Natural killer cell (primary cell): ENCODE results near the gene IER5L. TPM values are rescaled to one million over a fixed set of nuclear protein-coding genes. Genes with fewer than 3 reads are reported as not detected.

Source experiments
- ATAC-seq, 3 donors: fragments of 150-1000 bp in 2 of 3; fragments of 200-7000 bp in 1 of 3; cut with Tn5 transposase; 1 replicate in 1 of 3; 2 replicates in 2 of 3; pipeline ENCODE4 v1.10.0; 2021; ENCODE audit warnings: mild to moderate bottlenecking in 2 of 3, moderate library complexity in 2 of 3
- DNase-seq, 2 donors: peaks; one replicate each; pipeline versions ENCODE4 v3.0.0 to v3.0.0-alpha.2; 2013 to 2021; ENCODE audit warnings: mixed read lengths in 1 of 2
- H3K27ac ChIP-seq: one replicate; pipeline ENCODE4 v1.5.1; 2013; ENCODE audit warnings: mild to moderate bottlenecking, low read length
- H3K27me3 ChIP-seq: one replicate; pipeline ENCODE4 v1.6.1; 2013; ENCODE audit warnings: low read length; ENCODE audit not compliant: control insufficient read depth, insufficient read depth
- H3K36me3 ChIP-seq: one replicate; pipeline ENCODE4 v1.6.1; 2013; ENCODE audit warnings: low read length; ENCODE audit not compliant: control insufficient read depth, insufficient read depth
- H3K4me1 ChIP-seq: one replicate; pipeline ENCODE4 v1.6.1; 2013; ENCODE audit warnings: low read length; ENCODE audit not compliant: control insufficient read depth, insufficient read depth
- H3K4me3 ChIP-seq: one replicate; pipeline ENCODE4 v1.5.1; 2013; ENCODE audit warnings: low read length
- H3K9me3 ChIP-seq: one replicate; pipeline ENCODE4 v1.6.1; 2013; ENCODE audit warnings: low read length; ENCODE audit not compliant: control insufficient read depth, insufficient read depth
- H3K27ac Mint-ChIP-seq, 2 donors: one replicate each; pipeline ENCODE4 v1.8.0; 2022; ENCODE audit warnings: mild to moderate bottlenecking in 2 of 2, mixed read lengths in 2 of 2, moderate library complexity in 1 of 2
- H3K27me3 Mint-ChIP-seq, 2 donors: one replicate each; pipeline ENCODE4 v1.8.0; 2022; ENCODE audit warnings: low read depth in 2 of 2, mixed read lengths in 2 of 2
- H3K36me3 Mint-ChIP-seq: one replicate; pipeline ENCODE4 v1.8.0; 2022; ENCODE audit warnings: mixed read lengths
- H3K4me1 Mint-ChIP-seq, 2 donors: one replicate each; pipeline ENCODE4 v1.8.0; 2022; ENCODE audit warnings: mixed read lengths in 2 of 2
- H3K4me3 Mint-ChIP-seq: one replicate; pipeline ENCODE4 v1.8.0; 2022; ENCODE audit warnings: mild to moderate bottlenecking, moderate library complexity, mixed read lengths
- H3K9me3 Mint-ChIP-seq, 2 donors: one replicate each; pipeline ENCODE4 v1.8.0; 2022; ENCODE audit warnings: mixed read lengths in 2 of 2
- WGBS: methylation state at CpG from one replicate; pipeline ENCODE4 v1.1.7; 2013; ENCODE audit warnings: missing lambda C conversion rate; ENCODE audit not compliant: insufficient coverage; 5-methylcytosine and 5-hydroxymethylcytosine counted together
- intact Hi-C: fragments of 100-400 bp; cut with micrococcal nuclease; formaldehyde crosslinking; loops from one replicate; pipeline ENCODE4 v1.14.2; 2022
- total RNA-seq, 4 donors: library from RNA; stranded (reverse); fragments of 120-200 nt in 1 of 4; gene quantifications; one replicate each; pipeline versions ENCODE4 v1.2.3 to v1.2.4, GENCODE V29; 2013 to 2022
- TF ChIP-seq, protein P1 (sequence below): fragments of 200-600 bp; IDR thresholded peaks from one replicate; pipeline ENCODE4 v1.8.0; 2022; ENCODE audit warnings: antibody characterized with exemption

IER5L gene
- total RNA-seq, 3 donors from 2014 or later (not counting 1 experiment from before 2014, with no cell fraction given) = 1.4 to 3.9 (median 2.8) TPM

DNA sequence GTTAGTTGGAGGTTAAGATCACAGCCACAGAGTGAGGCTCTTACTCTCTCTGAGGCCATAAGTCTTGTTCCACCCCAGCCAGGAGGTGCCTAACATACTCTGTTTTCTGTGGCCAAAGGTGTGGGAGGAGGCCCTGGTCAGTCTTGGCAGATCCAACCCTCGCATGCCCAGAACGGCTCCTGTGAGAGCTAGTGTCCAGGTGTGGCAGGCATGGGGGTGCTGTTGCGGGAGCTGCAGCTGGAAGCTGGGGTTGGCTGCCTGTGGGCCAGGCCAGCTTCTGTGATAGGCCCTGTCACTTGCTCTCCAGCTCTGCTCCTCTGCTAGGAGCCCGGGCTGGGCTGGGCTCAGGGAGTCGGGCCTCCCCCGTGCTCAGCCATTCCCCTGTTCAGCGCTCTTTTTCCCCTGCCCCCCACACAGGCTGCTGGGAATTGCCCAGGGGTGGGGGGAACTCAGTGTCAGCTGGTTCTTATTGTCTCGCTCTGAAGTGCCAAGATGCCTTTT, 31.6 kb downstream of the IER5L start:
- Mint-ChIP-seq H3K4me3 (no peak overlapping the region), H3K27ac (peak overlapping the region in 1 of 2 donors; percentile 42), H3K9me3 (no peaks in the 10 kb centered on the region), H3K36me3 (no peaks in the 10 kb centered on the region), H3K27me3 (no peaks in the 10 kb centered on the region), H3K4me1 (peaks cover 2 to 26% of the 10 kb centered on the region in 2 donors)
- WGBS = 96% methylated on average over 7 of the region's 8 CpGs
- ATAC-seq (no peak), DNase-seq (no peak)
- intact Hi-C loops = no loop called here
- Histone ChIP-seq H3K36me3 (peaks cover 25% of the 10 kb centered on the region), H3K9me3 (no peaks in the 10 kb centered on the region), H3K27ac (no peak overlapping the region), H3K27me3 (no peaks in the 10 kb centered on the region), H3K4me3 (no peak overlapping the region), H3K4me1 (peaks cover 15% of the 10 kb centered on the region)
- TF ChIP-seq, protein P1, sequence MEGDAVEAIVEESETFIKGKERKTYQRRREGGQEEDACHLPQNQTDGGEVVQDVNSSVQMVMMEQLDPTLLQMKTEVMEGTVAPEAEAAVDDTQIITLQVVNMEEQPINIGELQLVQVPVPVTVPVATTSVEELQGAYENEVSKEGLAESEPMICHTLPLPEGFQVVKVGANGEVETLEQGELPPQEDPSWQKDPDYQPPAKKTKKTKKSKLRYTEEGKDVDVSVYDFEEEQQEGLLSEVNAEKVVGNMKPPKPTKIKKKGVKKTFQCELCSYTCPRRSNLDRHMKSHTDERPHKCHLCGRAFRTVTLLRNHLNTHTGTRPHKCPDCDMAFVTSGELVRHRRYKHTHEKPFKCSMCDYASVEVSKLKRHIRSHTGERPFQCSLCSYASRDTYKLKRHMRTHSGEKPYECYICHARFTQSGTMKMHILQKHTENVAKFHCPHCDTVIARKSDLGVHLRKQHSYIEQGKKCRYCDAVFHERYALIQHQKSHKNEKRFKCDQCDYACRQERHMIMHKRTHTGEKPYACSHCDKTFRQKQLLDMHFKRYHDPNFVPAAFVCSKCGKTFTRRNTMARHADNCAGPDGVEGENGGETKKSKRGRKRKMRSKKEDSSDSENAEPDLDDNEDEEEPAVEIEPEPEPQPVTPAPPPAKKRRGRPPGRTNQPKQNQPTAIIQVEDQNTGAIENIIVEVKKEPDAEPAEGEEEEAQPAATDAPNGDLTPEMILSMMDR = no peak

DNA sequence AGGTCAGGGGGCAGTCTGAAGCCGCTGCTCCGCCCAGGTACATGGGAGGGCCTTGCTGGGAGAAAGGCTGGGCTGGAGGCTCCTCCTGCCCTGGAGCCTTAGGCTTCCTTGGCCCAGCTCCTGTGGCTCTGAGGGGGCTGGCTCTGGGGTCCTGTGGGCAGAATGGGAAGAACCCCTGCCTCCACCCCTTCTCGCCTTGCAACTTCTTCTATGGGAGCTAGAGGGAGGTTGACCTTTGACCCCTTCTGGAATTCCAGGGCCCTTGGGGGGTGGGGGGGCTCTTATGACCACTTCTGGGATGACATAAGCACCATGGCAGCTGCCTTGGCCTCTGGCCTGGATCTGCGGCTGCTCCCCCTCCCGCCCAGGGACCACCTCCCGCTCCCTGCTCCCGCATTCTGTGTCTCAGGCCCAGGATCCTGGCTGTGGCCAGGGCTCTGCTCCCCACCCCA, 32.2 kb downstream of the IER5L start:
- 98% methylated on average over 6 of the region's 7 CpGs for WGBS
- Mint-ChIP-seq H3K4me3 (no peak overlapping the region), H3K4me1 (peaks cover 6 to 27% of the 10 kb centered on the region in 2 donors), H3K27ac (peak overlapping the region in 1 of 2 donors; percentile 42), H3K9me3 (no peaks in the 10 kb centered on the region), H3K27me3 (no peaks in the 10 kb centered on the region), H3K36me3 (no peaks in the 10 kb centered on the region)
- intact Hi-C loops = no loop called here
- DNase-seq (no peak), ATAC-seq (no peak)
- TF ChIP-seq, protein P1 = no peak
- Histone ChIP-seq H3K27me3 (no peaks in the 10 kb centered on the region), H3K4me3 (no peak overlapping the region), H3K36me3 (peaks cover 25% of the 10 kb centered on the region), H3K27ac (no peak overlapping the region), H3K4me1 (peaks cover 21% of the 10 kb centered on the region), H3K9me3 (no peaks in the 10 kb centered on the region)

DNA sequence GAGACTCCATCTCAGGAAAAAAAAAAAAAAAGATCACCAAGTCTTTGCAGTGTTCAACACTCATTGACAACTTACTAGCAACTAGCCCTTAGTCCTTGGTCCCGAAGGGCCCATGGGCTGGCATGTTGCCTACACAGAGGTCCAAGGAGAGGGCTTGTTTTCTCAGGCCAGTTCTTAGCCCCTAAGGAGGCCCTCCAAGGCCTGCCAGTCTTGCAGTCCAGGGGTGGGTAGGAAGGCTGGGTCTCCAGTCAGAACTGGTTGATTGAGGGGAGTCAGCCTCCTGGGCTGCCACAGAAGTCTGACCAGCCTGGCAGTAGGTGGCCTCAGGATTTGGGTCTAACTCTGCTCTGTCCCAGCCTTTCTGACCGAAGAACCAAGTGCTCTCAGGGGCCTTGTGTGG, 32.7 kb downstream of the IER5L start:
- H3K4me3 Mint-ChIP-seq = no peak overlapping the region
- no peak for ATAC-seq
- 100% methylated on average over 2 of the region's 2 CpGs for WGBS
- no peaks in the 10 kb centered on the region for H3K9me3 ChIP-seq
- no peak overlapping the region for H3K27ac Mint-ChIP-seq
- H3K27me3 ChIP-seq = no peaks in the 10 kb centered on the region
- no peaks in the 10 kb centered on the region for H3K36me3 Mint-ChIP-seq
- no peak overlapping the region for H3K27ac ChIP-seq
- peaks cover 6 to 32% of the 10 kb centered on the region in 2 donors for H3K4me1 Mint-ChIP-seq
- peaks cover 26% of the 10 kb centered on the region for H3K4me1 ChIP-seq
- no peak for DNase-seq
- TF ChIP-seq, protein P1 = no peak
- H3K9me3 Mint-ChIP-seq = no peaks in the 10 kb centered on the region
- H3K27me3 Mint-ChIP-seq = no peaks in the 10 kb centered on the region
- H3K36me3 ChIP-seq = peaks cover 25% of the 10 kb centered on the region
- intact Hi-C loops = no loop called here
- no peak overlapping the region for H3K4me3 ChIP-seq
